Measurements from ENCODE around the gene GIPC1. TPM values are rescaled to one million over a fixed set of nuclear protein-coding genes. Genes with fewer than 3 reads are reported as not detected.
A peak's percentile ranks its signal among the peaks of the same experiment; 100 is the strongest.

GIPC1 gene
- total and polyA plus RNA-seq, 9 of the 15 experiments (the other 6 are each of a cell fraction or from before 2014, with no cell fraction given) = 0.49 to 54.7 (median 24.8) TPM

DNA sequence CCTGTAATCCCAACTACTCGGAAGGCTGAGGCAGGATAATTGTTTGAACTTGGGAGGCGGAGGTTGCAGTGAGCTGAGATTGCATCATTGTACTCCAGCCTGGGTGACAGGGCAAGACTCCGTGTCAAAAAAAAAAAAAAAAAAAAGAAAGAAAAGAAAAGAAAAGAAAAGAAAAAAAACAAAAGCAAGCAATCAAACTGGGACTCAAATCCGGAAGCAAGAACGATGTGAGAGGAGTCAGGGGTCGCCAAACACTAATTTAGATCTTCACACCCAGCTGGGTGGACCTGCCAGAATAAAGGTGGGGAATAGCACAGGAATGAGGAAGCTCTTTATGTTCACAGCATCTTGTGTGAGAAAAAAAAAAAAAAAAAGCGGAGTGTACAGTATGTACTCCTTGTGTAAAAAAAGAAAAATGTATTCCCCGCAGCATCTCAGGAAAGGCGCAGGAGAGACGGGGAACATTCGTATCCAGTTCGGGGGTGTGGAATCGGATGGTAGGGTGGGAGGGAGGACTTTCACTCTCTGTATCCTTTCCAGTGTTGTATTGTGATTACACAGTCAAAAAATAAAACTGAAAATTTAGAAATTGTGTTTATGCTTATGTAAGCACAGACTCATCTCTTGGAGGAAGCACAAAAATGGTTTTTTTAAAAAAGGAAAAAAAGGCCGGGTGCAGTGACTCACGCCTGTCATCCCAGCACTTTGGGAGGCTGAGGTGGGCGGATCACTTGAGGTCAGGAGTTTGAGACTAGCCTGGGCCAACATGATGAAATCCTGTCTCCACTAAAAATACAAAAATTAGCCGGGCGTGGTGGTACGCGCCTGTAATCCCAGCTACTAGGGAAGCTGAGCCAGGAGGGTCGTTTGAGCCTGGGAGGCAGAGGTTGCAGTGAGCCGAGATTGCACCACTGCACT lies 14.6 kb upstream of the GIPC1 start (continued):
- TF ChIP-seq, protein P1, sequence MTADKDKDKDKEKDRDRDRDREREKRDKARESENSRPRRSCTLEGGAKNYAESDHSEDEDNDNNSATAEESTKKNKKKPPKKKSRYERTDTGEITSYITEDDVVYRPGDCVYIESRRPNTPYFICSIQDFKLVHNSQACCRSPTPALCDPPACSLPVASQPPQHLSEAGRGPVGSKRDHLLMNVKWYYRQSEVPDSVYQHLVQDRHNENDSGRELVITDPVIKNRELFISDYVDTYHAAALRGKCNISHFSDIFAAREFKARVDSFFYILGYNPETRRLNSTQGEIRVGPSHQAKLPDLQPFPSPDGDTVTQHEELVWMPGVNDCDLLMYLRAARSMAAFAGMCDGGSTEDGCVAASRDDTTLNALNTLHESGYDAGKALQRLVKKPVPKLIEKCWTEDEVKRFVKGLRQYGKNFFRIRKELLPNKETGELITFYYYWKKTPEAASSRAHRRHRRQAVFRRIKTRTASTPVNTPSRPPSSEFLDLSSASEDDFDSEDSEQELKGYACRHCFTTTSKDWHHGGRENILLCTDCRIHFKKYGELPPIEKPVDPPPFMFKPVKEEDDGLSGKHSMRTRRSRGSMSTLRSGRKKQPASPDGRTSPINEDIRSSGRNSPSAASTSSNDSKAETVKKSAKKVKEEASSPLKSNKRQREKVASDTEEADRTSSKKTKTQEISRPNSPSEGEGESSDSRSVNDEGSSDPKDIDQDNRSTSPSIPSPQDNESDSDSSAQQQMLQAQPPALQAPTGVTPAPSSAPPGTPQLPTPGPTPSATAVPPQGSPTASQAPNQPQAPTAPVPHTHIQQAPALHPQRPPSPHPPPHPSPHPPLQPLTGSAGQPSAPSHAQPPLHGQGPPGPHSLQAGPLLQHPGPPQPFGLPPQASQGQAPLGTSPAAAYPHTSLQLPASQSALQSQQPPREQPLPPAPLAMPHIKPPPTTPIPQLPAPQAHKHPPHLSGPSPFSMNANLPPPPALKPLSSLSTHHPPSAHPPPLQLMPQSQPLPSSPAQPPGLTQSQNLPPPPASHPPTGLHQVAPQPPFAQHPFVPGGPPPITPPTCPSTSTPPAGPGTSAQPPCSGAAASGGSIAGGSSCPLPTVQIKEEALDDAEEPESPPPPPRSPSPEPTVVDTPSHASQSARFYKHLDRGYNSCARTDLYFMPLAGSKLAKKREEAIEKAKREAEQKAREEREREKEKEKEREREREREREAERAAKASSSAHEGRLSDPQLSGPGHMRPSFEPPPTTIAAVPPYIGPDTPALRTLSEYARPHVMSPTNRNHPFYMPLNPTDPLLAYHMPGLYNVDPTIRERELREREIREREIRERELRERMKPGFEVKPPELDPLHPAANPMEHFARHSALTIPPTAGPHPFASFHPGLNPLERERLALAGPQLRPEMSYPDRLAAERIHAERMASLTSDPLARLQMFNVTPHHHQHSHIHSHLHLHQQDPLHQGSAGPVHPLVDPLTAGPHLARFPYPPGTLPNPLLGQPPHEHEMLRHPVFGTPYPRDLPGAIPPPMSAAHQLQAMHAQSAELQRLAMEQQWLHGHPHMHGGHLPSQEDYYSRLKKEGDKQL (CRISPR knock-in tag; IDR thresholded peaks at IDR 0.05; ENCODE audit: borderline replicate concordance) = no peak
- TF ChIP-seq, protein P2, sequence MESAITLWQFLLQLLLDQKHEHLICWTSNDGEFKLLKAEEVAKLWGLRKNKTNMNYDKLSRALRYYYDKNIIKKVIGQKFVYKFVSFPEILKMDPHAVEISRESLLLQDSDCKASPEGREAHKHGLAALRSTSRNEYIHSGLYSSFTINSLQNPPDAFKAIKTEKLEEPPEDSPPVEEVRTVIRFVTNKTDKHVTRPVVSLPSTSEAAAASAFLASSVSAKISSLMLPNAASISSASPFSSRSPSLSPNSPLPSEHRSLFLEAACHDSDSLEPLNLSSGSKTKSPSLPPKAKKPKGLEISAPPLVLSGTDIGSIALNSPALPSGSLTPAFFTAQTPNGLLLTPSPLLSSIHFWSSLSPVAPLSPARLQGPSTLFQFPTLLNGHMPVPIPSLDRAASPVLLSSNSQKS (CRISPR knock-in tag; IDR thresholded peaks at IDR 0.05) = no peak
- TF ChIP-seq, protein P3, sequence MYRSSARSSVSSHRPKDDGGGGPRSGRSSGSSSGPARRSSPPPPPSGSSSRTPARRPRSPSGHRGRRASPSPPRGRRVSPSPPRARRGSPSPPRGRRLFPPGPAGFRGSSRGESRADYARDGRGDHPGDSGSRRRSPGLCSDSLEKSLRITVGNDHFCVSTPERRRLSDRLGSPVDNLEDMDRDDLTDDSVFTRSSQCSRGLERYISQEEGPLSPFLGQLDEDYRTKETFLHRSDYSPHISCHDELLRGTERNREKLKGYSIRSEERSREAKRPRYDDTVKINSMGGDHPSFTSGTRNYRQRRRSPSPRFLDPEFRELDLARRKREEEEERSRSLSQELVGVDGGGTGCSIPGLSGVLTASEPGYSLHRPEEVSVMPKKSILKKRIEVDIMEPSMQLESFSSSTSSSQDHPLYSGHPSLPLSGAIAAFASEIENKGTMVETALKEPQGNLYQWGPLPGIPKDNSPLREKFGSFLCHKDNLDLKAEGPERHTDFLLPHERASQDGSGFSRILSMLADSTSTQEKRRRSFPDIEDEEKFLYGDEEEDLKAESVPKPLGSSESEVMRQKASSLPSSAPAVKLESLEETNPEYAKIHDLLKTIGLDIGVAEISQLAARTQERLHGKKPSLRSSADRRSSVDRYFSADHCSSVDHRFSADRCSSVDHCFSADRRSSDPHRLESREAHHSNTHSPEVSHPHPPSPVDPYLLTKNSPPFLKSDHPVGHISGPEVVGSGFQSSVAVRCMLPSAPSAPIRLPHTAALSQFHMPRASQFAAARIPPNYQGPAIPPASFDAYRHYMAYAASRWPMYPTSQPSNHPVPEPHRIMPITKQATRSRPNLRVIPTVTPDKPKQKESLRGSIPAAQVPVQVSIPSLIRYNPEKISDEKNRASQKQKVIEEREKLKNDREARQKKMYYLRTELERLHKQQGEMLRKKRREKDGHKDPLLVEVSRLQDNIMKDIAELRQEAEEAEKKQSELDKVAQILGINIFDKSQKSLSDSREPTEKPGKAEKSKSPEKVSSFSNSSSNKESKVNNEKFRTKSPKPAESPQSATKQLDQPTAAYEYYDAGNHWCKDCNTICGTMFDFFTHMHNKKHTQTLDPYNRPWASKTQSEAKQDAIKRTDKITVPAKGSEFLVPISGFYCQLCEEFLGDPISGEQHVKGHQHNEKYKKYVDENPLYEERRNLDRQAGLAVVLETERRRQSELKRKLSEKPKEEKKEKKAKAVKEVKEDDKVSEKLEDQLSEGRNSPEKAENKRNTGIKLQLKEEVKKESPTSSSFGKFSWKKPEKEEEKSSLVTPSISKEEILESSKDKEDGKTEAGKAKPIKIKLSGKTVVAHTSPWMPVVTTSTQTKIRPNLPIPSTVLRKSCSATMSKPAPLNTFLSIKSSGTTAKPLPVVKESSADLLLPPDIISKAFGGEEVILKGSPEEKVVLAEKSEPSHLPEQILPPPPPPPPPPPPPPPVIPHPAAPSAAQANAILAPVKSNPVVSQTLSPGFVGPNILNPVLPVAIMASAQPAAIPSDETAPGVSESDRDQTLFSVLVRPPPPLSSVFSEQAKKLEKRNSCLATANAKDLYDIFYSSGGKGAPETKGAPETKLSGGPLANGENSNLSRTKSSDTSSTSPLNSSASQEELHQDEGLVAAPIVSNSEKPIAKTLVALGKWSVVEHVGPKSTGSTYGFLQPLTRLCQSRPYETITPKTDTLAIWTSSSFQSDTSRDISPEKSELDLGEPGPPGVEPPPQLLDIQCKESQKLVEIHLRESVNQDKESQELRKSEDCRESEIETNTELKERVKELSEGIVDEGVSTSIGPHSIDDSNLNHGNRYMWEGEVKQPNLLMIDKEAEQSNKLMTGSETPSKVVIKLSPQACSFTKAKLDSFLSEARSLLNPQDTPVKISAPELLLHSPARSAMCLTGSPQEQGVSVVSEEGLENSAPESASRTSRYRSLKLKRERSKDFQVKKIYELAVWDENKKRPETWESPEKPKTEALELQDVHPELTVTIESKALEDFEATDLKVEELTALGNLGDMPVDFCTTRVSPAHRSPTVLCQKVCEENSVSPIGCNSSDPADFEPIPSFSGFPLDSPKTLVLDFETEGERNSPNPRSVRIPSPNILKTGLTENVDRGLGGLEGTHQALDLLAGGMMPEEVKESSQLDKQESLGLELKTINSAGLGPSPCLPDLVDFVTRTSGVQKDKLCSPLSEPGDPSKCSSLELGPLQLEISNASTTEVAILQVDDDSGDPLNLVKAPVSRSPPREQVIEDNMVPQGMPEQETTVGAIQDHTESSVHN (IDR thresholded peaks at IDR 0.05; ENCODE audit: borderline replicate concordance in 1 of 2, low read depth in 1 of 2) = peak in 1 of 2 experiments; percentile 67; a peak in 2 of 4 replicates
- no peak for TF ChIP-seq TCF3 (CRISPR knock-in tag; IDR thresholded peaks at IDR 0.05)
- TF ChIP-seq, protein P4, sequence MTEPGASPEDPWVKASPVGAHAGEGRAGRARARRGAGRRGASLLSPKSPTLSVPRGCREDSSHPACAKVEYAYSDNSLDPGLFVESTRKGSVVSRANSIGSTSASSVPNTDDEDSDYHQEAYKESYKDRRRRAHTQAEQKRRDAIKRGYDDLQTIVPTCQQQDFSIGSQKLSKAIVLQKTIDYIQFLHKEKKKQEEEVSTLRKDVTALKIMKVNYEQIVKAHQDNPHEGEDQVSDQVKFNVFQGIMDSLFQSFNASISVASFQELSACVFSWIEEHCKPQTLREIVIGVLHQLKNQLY (CRISPR knock-in tag; conservative IDR thresholded peaks at IDR 0.05) = no peak
- no peak for TF ChIP-seq PHF21A (IDR thresholded peaks at IDR 0.05; ENCODE audit: borderline replicate concordance, low read depth)
- TF ChIP-seq FUS (optimal IDR thresholded peaks at IDR 0.05; ENCODE audit: low read depth, low read length) = no peak
- TF ChIP-seq NR1H2 (CRISPR knock-in tag; IDR thresholded peaks at IDR 0.05) = no peak
- TF ChIP-seq ZC3H4 (CRISPR knock-in tag; IDR thresholded peaks at IDR 0.05; ENCODE audit: borderline replicate concordance) = no peak

All from K562 (cell line).